MM.1S (cell line): Measurements from ENCODE around the gene ITGB5.

Experiments
- DNase-seq: peaks from one replicate; pipeline ENCODE4 v3.0.0-alpha.2; 2015
- H2AFZ ChIP-seq: fragments of 300-600 bp; sonication (generic); 2 replicates; pipeline ENCODE4 v1.6.0; 2016; ENCODE audit warnings: antibody characterized with exemption, low read length
- H3F3A ChIP-seq: fragments of 300-600 bp; sonication (generic); 2 replicates; pipeline ENCODE4 v1.6.1; 2016; ENCODE audit warnings: mild to moderate bottlenecking, antibody characterized with exemption, low read length, moderate library complexity, mixed read lengths; ENCODE audit not compliant: insufficient read depth
- H3K27ac ChIP-seq: fragments of 300-600 bp; sonication (generic); 2 replicates; pipeline ENCODE4 v1.5.1; 2016; ENCODE audit warnings: mild to moderate bottlenecking, low read length
- H3K27me3 ChIP-seq: fragments of 300-600 bp; sonication (generic); replicated peaks from 2 replicates; pipeline ENCODE4 v1.6.0; 2016; ENCODE audit warnings: low read length; ENCODE audit not compliant: insufficient read depth
- H3K36me3 ChIP-seq: fragments of 300-600 bp; sonication (generic); replicated peaks from 2 replicates; pipeline ENCODE4 v1.6.1; 2016; ENCODE audit warnings: mild to moderate bottlenecking, low read length, mixed read lengths; ENCODE audit not compliant: insufficient read depth
- H3K4me1 ChIP-seq: fragments of 300-600 bp; sonication (generic); 2 replicates; pipeline ENCODE4 v1.6.1; 2016; ENCODE audit warnings: low read length, mixed read lengths
- H3K4me2 ChIP-seq: fragments of 300-600 bp; sonication (generic); 2 replicates; pipeline ENCODE4 v1.6.0; 2016; ENCODE audit warnings: low read depth, low read length
- H3K4me3 ChIP-seq: fragments of 300-600 bp; sonication (generic); 2 replicates; pipeline ENCODE4 v1.5.1; 2016; ENCODE audit warnings: low read length, mixed read lengths
- H3K79me2 ChIP-seq: fragments of 300-600 bp; sonication (generic); 2 replicates; pipeline ENCODE4 v1.6.1; 2016; ENCODE audit warnings: mixed run types, low read length, mixed read lengths
- H3K9ac ChIP-seq: fragments of 300-600 bp; sonication (generic); 2 replicates; pipeline ENCODE4 v1.6.1; 2016; ENCODE audit warnings: low read length, mixed read lengths
- H3K9me2 ChIP-seq: fragments of 300-600 bp; sonication (generic); replicated peaks from 2 replicates; pipeline ENCODE4 v1.6.1; 2016; ENCODE audit warnings: mild to moderate bottlenecking, low read length, mixed read lengths; ENCODE audit not compliant: insufficient read depth
- H3K9me3 ChIP-seq: fragments of 300-600 bp; sonication (generic); replicated peaks from 2 replicates; pipeline ENCODE4 v1.6.1; 2016; ENCODE audit warnings: mild to moderate bottlenecking, low read length, mixed read lengths; ENCODE audit not compliant: insufficient read depth
- H4K20me1 ChIP-seq: fragments of 300-600 bp; sonication (generic); 2 replicates; pipeline ENCODE4 v1.6.1; 2016; ENCODE audit warnings: mild to moderate bottlenecking, low read length, moderate library complexity, mixed read lengths; ENCODE audit not compliant: insufficient read depth
- EZH2 ChIP-seq: fragments of 300-600 bp; sonication (generic); optimal IDR thresholded peaks from 2 replicates; pipeline ENCODE3; 2017; ENCODE audit warnings: low read depth, mild to moderate bottlenecking, antibody characterized with exemption, low read length, mixed read lengths
- EZH2phosphoT487 ChIP-seq: fragments of 300-600 bp; sonication (generic); IDR thresholded peaks from 2 replicates; pipeline ENCODE4 v1.6.1; 2018; ENCODE audit warnings: antibody characterized with exemption, low read length
- TF ChIP-seq, protein P1 (sequence below): fragments of 300-600 bp; sonication (generic); IDR thresholded peaks from 2 replicates; pipeline ENCODE4 v1.5.1; 2016; ENCODE audit warnings: antibody characterized with exemption, low read length, mixed read lengths

ITGB5 gene, protein sequence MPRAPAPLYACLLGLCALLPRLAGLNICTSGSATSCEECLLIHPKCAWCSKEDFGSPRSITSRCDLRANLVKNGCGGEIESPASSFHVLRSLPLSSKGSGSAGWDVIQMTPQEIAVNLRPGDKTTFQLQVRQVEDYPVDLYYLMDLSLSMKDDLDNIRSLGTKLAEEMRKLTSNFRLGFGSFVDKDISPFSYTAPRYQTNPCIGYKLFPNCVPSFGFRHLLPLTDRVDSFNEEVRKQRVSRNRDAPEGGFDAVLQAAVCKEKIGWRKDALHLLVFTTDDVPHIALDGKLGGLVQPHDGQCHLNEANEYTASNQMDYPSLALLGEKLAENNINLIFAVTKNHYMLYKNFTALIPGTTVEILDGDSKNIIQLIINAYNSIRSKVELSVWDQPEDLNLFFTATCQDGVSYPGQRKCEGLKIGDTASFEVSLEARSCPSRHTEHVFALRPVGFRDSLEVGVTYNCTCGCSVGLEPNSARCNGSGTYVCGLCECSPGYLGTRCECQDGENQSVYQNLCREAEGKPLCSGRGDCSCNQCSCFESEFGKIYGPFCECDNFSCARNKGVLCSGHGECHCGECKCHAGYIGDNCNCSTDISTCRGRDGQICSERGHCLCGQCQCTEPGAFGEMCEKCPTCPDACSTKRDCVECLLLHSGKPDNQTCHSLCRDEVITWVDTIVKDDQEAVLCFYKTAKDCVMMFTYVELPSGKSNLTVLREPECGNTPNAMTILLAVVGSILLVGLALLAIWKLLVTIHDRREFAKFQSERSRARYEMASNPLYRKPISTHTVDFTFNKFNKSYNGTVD

DNA sequence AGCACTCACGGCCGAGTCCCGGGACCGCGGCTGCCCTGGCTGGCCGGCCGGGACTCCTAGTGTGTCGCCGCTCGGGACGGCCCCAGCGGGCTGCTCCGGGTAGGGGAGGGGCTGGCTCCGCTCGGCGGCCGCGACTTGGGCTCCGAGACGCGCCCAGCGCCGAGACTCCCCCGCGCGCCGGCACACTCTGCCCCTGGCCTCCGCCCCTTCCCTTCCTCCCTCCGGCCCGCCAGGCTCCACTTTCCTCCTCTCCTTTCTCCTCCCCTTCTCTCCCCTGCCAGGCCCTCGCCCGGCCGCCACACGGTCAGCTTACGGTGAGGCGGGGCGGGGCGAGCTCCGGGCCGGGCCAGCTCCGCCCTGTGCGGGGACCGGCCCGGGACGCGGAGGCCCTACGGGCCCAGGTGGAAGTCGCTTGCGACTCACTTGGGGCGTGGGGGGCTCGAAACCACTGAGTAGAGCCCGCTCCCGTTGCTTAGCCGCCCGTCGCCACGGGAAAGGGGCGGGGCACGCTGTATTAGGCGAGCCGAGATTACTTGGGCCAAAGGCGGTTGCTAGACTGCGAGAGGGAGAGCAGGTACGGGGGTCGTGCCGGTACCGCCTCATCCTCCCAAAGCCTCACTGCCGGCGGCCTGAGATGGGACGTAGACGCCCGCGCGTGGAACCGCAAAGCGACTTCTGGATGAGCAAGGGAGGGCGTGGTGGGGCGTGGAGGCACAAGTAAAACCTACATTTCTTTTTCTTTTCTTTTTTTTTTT is at the start of gene ITGB5:
Gene ITGB5 (minus strand): TSS at position 189 of the 755 bp plus-strand sequence. CDS start 365 bp downstream, outside the sequence.
- Histone ChIP-seq H3F3A (peaks cover 5% of the 10 kb centered on the region; the same call in 1 of the 2 replicates), H3K36me3 (no peaks in the 10 kb centered on the region; the same call in 1 of the 2 replicates), H3K9me3 (no peaks in the 10 kb centered on the region), H2AFZ (peak within 1 kb of the TSS; percentile 98), H3K27ac (peak within 1 kb of the TSS; percentile 57; the same call in 1 of the 2 replicates), H3K9ac (peak within 1 kb of the TSS; percentile 76), H3K4me1 (0 out of 2 replicates have a peak, but pooled peaks cover 6% of the 10 kb centered on the region), H4K20me1 (no peaks in the 10 kb centered on the region; the same call in 1 of the 2 replicates), H3K27me3 (no peaks in the 10 kb centered on the region), H3K79me2 (peaks cover 39% of the 10 kb centered on the region), H3K9me2 (no peaks in the 10 kb centered on the region), H3K4me2 (peak within 1 kb of the TSS; percentile 94), H3K4me3 (peak within 1 kb of the TSS; percentile 95)
- TF ChIP-seq EZH2 (no peak), EZH2phosphoT487 (no peak)
- TF ChIP-seq, protein P1, sequence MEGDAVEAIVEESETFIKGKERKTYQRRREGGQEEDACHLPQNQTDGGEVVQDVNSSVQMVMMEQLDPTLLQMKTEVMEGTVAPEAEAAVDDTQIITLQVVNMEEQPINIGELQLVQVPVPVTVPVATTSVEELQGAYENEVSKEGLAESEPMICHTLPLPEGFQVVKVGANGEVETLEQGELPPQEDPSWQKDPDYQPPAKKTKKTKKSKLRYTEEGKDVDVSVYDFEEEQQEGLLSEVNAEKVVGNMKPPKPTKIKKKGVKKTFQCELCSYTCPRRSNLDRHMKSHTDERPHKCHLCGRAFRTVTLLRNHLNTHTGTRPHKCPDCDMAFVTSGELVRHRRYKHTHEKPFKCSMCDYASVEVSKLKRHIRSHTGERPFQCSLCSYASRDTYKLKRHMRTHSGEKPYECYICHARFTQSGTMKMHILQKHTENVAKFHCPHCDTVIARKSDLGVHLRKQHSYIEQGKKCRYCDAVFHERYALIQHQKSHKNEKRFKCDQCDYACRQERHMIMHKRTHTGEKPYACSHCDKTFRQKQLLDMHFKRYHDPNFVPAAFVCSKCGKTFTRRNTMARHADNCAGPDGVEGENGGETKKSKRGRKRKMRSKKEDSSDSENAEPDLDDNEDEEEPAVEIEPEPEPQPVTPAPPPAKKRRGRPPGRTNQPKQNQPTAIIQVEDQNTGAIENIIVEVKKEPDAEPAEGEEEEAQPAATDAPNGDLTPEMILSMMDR = no peak
- peak; percentile 68 for DNase-seq

DNA sequence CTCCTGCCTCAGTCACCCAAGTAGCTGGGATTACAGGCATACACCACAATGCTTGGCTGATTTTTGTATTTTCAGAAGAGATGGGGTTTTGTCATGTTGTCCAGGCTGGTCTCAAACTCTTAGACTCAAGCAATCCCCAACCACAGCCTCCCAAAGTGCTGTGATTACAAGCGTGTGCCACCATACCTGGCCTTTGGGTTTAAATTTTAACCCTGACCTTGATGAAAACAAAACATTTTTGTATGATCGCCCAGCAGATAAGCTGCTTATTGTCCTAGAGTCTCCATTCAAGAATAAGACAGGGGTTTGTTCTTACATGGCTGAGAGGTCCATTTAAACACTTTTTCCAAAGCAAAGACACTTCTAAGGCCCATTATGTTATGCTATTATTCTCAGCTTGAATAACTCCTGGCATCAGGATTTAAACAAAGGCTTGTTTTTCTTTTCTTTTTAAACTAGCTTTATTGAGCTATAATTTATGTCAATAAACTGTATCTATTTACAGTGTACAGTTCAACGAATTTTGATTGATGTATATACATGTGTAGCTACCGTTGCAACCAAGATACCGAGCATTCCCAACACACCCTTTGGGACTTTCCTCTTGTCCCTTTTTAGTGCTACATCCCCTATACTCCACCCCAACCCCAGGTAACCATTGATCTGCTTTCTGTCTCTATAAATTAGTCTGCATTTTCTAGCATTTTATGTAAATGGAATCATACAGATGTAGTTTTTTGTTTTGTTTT is 48.8 kb upstream of the ITGB5 start:
- Histone ChIP-seq H3K9me3 (no peaks in the 10 kb centered on the region), H3K9ac (no peak overlapping the region), H2AFZ (no peak overlapping the region), H3K4me3 (no peak overlapping the region), H4K20me1 (no peaks in the 10 kb centered on the region), H3K4me1 (no peaks in the 10 kb centered on the region), H3K9me2 (no peaks in the 10 kb centered on the region), H3K27ac (no peak overlapping the region), H3K4me2 (no peak overlapping the region), H3F3A (no peaks in the 10 kb centered on the region), H3K36me3 (no peaks in the 10 kb centered on the region), H3K79me2 (no peaks in the 10 kb centered on the region), H3K27me3 (no peaks in the 10 kb centered on the region)
- TF ChIP-seq EZH2 = no peak
- TF ChIP-seq, protein P1 = no peak
- TF ChIP-seq EZH2phosphoT487 = no peak
- no peak for DNase-seq

DNA sequence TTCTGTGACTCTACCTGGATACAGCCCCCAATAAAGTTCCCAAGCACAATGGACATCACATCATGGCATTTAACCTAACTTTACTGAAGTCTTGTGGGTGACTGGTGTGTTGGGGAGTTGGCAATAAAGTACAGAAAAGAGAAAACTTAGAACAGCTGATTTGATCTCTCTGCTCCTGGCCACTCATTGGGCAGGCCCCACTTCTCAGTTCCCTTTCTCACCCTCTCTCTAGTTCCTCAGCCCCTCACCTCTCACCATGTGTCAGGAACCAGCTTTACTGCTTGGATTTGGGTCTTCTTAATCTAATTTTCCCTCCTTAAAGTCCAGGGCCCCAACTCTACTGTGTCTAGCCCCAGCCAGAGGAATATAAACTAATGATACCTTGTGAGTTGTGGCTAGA is 48.1 kb upstream of the ITGB5 start:
- Histone ChIP-seq H3K27me3 (0 out of 2 replicates have a peak, but pooled peaks cover 2% of the 10 kb centered on the region), H3K9me3 (no peaks in the 10 kb centered on the region), H3F3A (no peaks in the 10 kb centered on the region), H3K4me2 (no peak overlapping the region), H3K9ac (no peak overlapping the region), H4K20me1 (no peaks in the 10 kb centered on the region), H2AFZ (no peak overlapping the region), H3K4me3 (no peak overlapping the region), H3K27ac (no peak overlapping the region), H3K4me1 (no peaks in the 10 kb centered on the region), H3K79me2 (no peaks in the 10 kb centered on the region), H3K36me3 (no peaks in the 10 kb centered on the region), H3K9me2 (no peaks in the 10 kb centered on the region)
- DNase-seq = no peak
- TF ChIP-seq, protein P1 = no peak
- TF ChIP-seq EZH2 = no peak
- TF ChIP-seq EZH2phosphoT487 = no peak
